ENCODE measurements around the gene RPS6KA2. TPM values are rescaled to one million over a fixed set of nuclear protein-coding genes. Genes with fewer than 3 reads are reported as not detected.

Gene RPS6KA2
- total RNA-seq, 1 donor from 2014 or later, result 33.7 TPM

DNA sequence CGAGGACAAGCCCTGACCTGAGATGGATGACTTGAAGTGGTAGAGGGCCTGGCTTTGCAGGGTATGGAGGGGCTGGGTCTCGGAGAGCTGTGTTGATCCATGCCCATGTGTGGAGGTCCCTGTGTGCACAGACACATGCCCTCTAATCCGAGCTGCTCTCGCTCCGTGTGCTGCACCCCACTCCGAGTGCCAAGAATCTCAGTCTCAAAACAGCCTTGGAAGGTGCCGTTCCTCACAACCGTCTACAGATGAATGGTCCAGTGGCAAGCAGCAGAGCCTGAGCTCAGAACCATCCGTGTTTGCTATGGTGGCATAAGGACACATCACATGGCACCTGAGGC lies 133.0 kb downstream of the RPS6KA2 start:
- H3K27ac Mint-ChIP-seq (ENCODE audit: unreplicated experiment), result no peak overlapping the region
- H3K9me3 Mint-ChIP-seq, result no peaks in the 10 kb centered on the region
- H3K4me1 Mint-ChIP-seq, result peaks cover 59% of the 10 kb centered on the region
- peaks cover 5% of the 10 kb centered on the region for H3K27me3 Mint-ChIP-seq (ENCODE audit: low read depth)
- no peak overlapping the region for H3K4me3 Mint-ChIP-seq
- TF ChIP-seq, protein P1, sequence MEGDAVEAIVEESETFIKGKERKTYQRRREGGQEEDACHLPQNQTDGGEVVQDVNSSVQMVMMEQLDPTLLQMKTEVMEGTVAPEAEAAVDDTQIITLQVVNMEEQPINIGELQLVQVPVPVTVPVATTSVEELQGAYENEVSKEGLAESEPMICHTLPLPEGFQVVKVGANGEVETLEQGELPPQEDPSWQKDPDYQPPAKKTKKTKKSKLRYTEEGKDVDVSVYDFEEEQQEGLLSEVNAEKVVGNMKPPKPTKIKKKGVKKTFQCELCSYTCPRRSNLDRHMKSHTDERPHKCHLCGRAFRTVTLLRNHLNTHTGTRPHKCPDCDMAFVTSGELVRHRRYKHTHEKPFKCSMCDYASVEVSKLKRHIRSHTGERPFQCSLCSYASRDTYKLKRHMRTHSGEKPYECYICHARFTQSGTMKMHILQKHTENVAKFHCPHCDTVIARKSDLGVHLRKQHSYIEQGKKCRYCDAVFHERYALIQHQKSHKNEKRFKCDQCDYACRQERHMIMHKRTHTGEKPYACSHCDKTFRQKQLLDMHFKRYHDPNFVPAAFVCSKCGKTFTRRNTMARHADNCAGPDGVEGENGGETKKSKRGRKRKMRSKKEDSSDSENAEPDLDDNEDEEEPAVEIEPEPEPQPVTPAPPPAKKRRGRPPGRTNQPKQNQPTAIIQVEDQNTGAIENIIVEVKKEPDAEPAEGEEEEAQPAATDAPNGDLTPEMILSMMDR (conservative IDR thresholded peaks at IDR 0.05), result no peak
- H3K36me3 Mint-ChIP-seq (ENCODE audit: low read depth), result peaks cover 13% of the 10 kb centered on the region
- no peak for DNase-seq (ENCODE audit: low read depth, low spot score)

DNA sequence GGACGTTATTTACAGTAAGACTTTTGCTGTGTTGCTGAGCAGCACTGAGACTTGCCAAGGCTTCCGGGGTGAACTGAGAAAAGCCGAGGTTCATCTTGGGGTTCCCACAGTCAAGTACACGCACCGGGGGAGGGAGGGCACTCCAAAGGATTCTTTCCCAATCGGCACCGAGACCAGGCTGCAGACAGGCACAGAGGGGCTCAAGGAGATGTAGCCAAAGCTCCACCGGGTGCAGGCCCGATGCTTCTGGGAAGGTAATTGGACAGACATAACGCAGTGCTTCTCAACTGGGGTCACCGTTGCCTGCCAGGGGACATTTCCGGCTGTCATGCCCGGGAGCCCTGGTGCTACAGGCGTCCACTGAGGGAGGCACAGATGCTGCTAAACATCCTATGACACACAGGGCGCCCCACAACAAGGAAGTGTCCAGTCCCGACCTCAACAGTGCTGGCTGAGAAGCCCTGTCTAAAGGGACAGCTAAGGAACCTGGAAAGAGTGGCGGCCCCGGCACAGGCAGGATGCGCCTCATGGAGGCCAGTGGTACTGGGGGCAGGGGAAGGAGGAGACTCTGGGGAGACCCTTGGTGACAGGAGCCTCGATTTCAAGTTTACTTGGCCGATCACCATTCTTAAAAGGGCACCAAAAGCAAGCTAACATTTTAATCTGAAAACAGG lies 133.5 kb downstream of the RPS6KA2 start:
- TF ChIP-seq, protein P1 (conservative IDR thresholded peaks at IDR 0.05), result no peak
- Mint-ChIP-seq H3K27me3 (ENCODE audit: low read depth) (peaks cover 5% of the 10 kb centered on the region), H3K27ac (ENCODE audit: unreplicated experiment) (peak overlapping the region; percentile 62), H3K4me3 (peak overlapping the region; percentile 27), H3K36me3 (ENCODE audit: low read depth) (peaks cover 13% of the 10 kb centered on the region), H3K4me1 (peaks cover 59% of the 10 kb centered on the region), H3K9me3 (no peaks in the 10 kb centered on the region)
- no peak for DNase-seq (ENCODE audit: low read depth, low spot score)

DNA sequence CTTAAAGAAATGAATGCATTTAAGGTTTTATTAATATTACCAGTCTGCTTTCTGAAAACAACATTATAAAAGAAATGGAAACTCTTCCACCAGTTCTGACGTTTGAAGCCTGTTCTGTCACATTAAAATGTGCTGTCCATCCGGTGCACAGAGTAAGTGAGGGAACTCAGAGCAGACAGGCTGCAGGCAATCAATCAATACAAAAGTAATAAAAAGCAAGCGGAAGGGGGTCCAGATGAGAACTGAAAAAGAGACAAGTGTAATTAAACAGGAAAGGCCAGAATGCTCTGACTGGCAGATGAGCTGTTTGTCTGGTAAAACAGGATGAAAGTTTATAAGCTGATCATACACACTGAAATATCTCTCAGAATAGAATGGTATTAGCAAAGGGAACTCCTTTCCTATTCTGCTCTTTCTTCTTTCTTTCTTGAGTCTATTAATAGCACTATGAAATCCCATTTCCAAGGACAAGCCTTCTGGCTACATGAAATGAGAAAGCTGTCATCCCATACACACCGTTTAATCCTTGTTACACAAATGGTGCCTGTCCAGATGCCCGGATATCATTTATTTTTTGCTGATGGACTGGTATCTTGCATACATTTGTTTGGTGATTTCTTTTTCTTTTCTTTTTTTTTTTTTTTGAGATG lies 134.8 kb downstream of the RPS6KA2 start:
- peaks cover 20% of the 10 kb centered on the region for H3K36me3 Mint-ChIP-seq (ENCODE audit: low read depth)
- H3K4me1 Mint-ChIP-seq, result peaks cover 59% of the 10 kb centered on the region
- TF ChIP-seq, protein P1 (conservative IDR thresholded peaks at IDR 0.05), result no peak
- no peak for DNase-seq (ENCODE audit: low read depth, low spot score)
- no peaks in the 10 kb centered on the region for H3K9me3 Mint-ChIP-seq
- peaks cover 5% of the 10 kb centered on the region for H3K27me3 Mint-ChIP-seq (ENCODE audit: low read depth)
- H3K27ac Mint-ChIP-seq (ENCODE audit: unreplicated experiment), result no peak overlapping the region
- H3K4me3 Mint-ChIP-seq, result no peak overlapping the region

DNA sequence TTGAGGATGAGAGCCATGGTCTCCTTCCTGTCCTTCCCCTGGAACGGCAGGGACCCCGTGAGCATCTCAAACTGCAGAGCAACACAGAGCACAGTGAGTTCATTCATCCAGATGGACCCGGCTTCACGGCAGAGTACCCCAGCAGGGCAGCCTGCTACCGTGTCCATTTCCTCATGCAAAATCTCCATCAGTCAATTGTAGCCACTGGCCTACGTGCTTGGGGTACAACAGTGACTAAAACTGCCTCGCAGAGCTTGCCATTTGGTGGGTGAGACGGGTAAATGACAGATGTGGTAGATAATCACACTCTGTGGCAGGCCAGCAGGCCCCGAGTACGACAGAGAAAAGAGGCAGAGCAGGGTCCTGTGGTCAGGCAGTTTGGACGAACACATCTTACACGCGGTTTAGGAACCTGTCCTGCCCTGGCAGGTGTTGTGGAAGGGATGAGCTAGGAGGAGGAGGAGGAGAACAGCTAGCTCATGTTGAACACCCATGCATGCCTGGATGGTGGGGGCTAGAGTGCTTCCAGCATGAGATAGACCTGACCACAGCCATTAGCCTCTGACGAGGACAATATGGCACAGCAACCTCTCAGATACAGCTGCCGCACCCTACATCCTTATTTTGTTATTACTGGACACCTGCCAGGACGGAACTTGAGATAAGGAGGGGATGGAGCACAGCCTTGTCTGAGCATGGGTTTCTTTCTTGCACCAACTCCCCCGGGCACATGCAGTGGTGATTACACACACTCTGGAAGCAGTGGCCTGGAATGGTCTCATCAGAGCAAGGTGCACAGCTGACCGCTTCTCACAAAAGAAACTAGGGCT lies 136.2 kb downstream of the RPS6KA2 start:
- peaks cover 5% of the 10 kb centered on the region for H3K27me3 Mint-ChIP-seq (ENCODE audit: low read depth)
- H3K4me3 Mint-ChIP-seq, result no peak overlapping the region
- peaks cover 23% of the 10 kb centered on the region for H3K36me3 Mint-ChIP-seq (ENCODE audit: low read depth)
- no peak for DNase-seq (ENCODE audit: low read depth, low spot score)
- H3K27ac Mint-ChIP-seq (ENCODE audit: unreplicated experiment), result no peak overlapping the region
- no peaks in the 10 kb centered on the region for H3K9me3 Mint-ChIP-seq
- TF ChIP-seq, protein P1 (conservative IDR thresholded peaks at IDR 0.05), result no peak
- peaks cover 54% of the 10 kb centered on the region for H3K4me1 Mint-ChIP-seq

DNA sequence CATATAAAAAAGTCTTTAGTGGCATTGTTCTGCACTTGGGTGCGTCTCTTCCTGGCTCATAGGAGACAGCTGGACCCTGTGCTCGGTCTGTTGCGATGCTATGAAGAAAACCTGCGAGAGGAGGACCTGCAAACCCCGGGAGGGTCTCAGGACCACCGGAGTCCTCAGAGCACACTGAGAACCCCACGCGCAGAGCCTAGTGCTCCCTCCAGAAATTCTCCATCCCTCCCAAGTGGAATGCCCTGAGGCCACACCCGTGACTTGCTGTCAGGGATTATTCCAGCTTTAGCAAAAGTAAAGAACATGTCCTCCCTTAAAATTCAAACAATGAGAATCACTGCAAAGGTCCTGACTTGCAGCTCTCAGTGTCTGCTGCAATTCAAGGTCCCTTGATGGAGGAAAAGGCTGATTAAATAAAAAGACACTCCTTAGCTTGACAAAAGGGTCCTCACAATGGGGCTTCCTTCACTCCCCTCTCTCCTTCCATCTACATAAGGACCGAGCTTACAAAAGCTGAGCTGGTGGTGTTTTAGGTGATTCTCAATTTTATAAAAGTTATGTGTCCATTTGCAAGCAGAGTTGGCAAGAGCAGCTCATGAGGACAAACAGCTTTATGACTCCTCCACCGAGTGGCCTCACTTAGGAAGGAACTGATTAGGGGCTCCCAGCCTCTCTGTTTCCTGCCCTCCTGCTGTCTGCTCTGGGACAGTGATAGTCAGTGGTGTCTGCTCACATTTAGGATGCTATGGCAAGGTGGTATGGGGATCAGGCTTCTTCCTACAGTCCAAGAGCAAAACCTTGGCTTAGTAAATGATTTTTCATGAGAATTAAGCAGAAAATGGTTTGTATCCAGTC lies 137.5 kb downstream of the RPS6KA2 start:
- Mint-ChIP-seq H3K4me3 (no peak overlapping the region), H3K27me3 (ENCODE audit: low read depth) (peaks cover 3% of the 10 kb centered on the region), H3K36me3 (ENCODE audit: low read depth) (peaks cover 21% of the 10 kb centered on the region), H3K9me3 (no peaks in the 10 kb centered on the region), H3K27ac (ENCODE audit: unreplicated experiment) (peak overlapping the region; percentile 60), H3K4me1 (peaks cover 52% of the 10 kb centered on the region)
- TF ChIP-seq, protein P1 (conservative IDR thresholded peaks at IDR 0.05), result no peak
- no peak for DNase-seq (ENCODE audit: low read depth, low spot score)

Data from neural crest cell (in vitro differentiated cells).